ENCODE results near the gene APLP1. TPM values are rescaled to one million over a fixed set of nuclear protein-coding genes. Genes with fewer than 3 reads are reported as not detected.

Gene APLP1
- total RNA-seq, 1 donor from 2014 or later = 618 TPM

- TF ChIP-seq CTCF (IDR thresholded peaks at IDR 0.05; ENCODE audit: partially characterized antibody, unreplicated experiment) = no peak
- Mint-ChIP-seq H3K27me3 (ENCODE audit: unreplicated experiment) (peaks cover 21% of the 10 kb centered on the region), H3K4me3 (ENCODE audit: unreplicated experiment) (peak overlapping the region; percentile 32), H3K27ac (ENCODE audit: unreplicated experiment) (no peak overlapping the region), H3K36me3 (ENCODE audit: unreplicated experiment) (no peaks in the 10 kb centered on the region), H3K4me1 (ENCODE audit: low read depth, unreplicated experiment) (peaks cover 26% of the 10 kb centered on the region), H3K9me3 (ENCODE audit: unreplicated experiment) (peaks cover 15% of the 10 kb centered on the region)
- DNase-seq = no peak
Observed at GRCh38 chr19:35859414-35859813, 9.0 kb upstream of the APLP1 start.

GRCh38 chr19:35860436-35860817 is 7.9 kb upstream of the APLP1 start:
- H3K27ac Mint-ChIP-seq (ENCODE audit: unreplicated experiment) = no peak overlapping the region

GRCh38 chr19:35860818-35861639 is 7.3 kb upstream of the APLP1 start:
- peak overlapping the region; percentile 85 for H3K4me3 Mint-ChIP-seq (ENCODE audit: unreplicated experiment)
- peak; percentile 80 for DNase-seq
- H3K27ac Mint-ChIP-seq (ENCODE audit: unreplicated experiment) = peak overlapping the region; percentile 64
- H3K4me1 Mint-ChIP-seq (ENCODE audit: low read depth, unreplicated experiment) = peaks cover 13% of the 10 kb centered on the region
- peaks cover 4% of the 10 kb centered on the region for H3K36me3 Mint-ChIP-seq (ENCODE audit: unreplicated experiment)
- peaks cover 7% of the 10 kb centered on the region for H3K9me3 Mint-ChIP-seq (ENCODE audit: unreplicated experiment)
- peaks cover 10% of the 10 kb centered on the region for H3K27me3 Mint-ChIP-seq (ENCODE audit: unreplicated experiment)
- no peak for TF ChIP-seq CTCF (IDR thresholded peaks at IDR 0.05; ENCODE audit: partially characterized antibody, unreplicated experiment)

More at GRCh38 chr19:35860436-35860817, 7.9 kb upstream of the APLP1 start:
- no peak for TF ChIP-seq CTCF (IDR thresholded peaks at IDR 0.05; ENCODE audit: partially characterized antibody, unreplicated experiment)
- Mint-ChIP-seq H3K27me3 (ENCODE audit: unreplicated experiment) (peaks cover 13% of the 10 kb centered on the region), H3K4me3 (ENCODE audit: unreplicated experiment) (peak overlapping the region; percentile 85), H3K9me3 (ENCODE audit: unreplicated experiment) (peaks cover 11% of the 10 kb centered on the region), H3K4me1 (ENCODE audit: low read depth, unreplicated experiment) (peaks cover 17% of the 10 kb centered on the region), H3K36me3 (ENCODE audit: unreplicated experiment) (no peaks in the 10 kb centered on the region)
- peak; percentile 43 for DNase-seq

- H3K9me3 Mint-ChIP-seq (ENCODE audit: unreplicated experiment) = peaks cover 7% of the 10 kb centered on the region
- no peak for DNase-seq
- peaks cover 10% of the 10 kb centered on the region for H3K27me3 Mint-ChIP-seq (ENCODE audit: unreplicated experiment)
- H3K4me1 Mint-ChIP-seq (ENCODE audit: low read depth, unreplicated experiment) = peaks cover 13% of the 10 kb centered on the region
- peak overlapping the region; percentile 64 for H3K27ac Mint-ChIP-seq (ENCODE audit: unreplicated experiment)
- no peak for TF ChIP-seq CTCF (IDR thresholded peaks at IDR 0.05; ENCODE audit: partially characterized antibody, unreplicated experiment)
- H3K4me3 Mint-ChIP-seq (ENCODE audit: unreplicated experiment) = peak overlapping the region; percentile 85
- H3K36me3 Mint-ChIP-seq (ENCODE audit: unreplicated experiment) = peaks cover 8% of the 10 kb centered on the region
Observed at GRCh38 chr19:35861640-35862160, 6.7 kb upstream of the APLP1 start.

- DNase-seq = no peak
- peaks cover 8% of the 10 kb centered on the region for H3K36me3 Mint-ChIP-seq (ENCODE audit: unreplicated experiment)
- H3K4me1 Mint-ChIP-seq (ENCODE audit: low read depth, unreplicated experiment) = peaks cover 15% of the 10 kb centered on the region
- H3K27me3 Mint-ChIP-seq (ENCODE audit: unreplicated experiment) = peaks cover 9% of the 10 kb centered on the region
- TF ChIP-seq CTCF (IDR thresholded peaks at IDR 0.05; ENCODE audit: partially characterized antibody, unreplicated experiment) = no peak
- H3K9me3 Mint-ChIP-seq (ENCODE audit: unreplicated experiment) = peaks cover 7% of the 10 kb centered on the region
- H3K4me3 Mint-ChIP-seq (ENCODE audit: unreplicated experiment) = peak overlapping the region; percentile 9
- peak overlapping the region; percentile 62 for H3K27ac Mint-ChIP-seq (ENCODE audit: unreplicated experiment)
Observed at GRCh38 chr19:35862528-35862927, 5.8 kb upstream of the APLP1 start.

Measured in glutamatergic neuron (in vitro differentiated cells).